K562 (cell line): ENCODE measurements around the gene CSTPP1. TPM values are rescaled to one million over a fixed set of nuclear protein-coding genes. Genes with fewer than 3 reads are reported as not detected.
A peak's percentile ranks its signal among the peaks of the same experiment; 100 is the strongest.

ENCODE experiments used
- ATAC-seq: fragments of 200-7000 bp; cut with Tn5 transposase; 3 replicates; pipeline ENCODE4 v1.9.1; 2020; ENCODE audit warnings: moderate library complexity
- BruUV-seq: library from RNA; stranded (reverse); fragments of 400-500 nt; replicated peaks from 2 replicates; lab custom pipeline; 2021; lab: Mats Ljungman, UMichigan
- CTCF ChIA-PET: fragments of 300-600 bp; formaldehyde crosslinking; extraction: SDS; loops from one replicate; lab custom pipeline; 2021; ENCODE audit warnings: low intra/inter-chr PET ratio; lab: Yijun Ruan, JAX
- POLR2A ChIA-PET: fragments of 300-600, 350-650 bp; sonication (Branson Sonifier 250); formaldehyde crosslinking; extraction: SDS; loops from one replicate; lab custom pipeline; 2021; ENCODE audit warnings: antibody characterized with exemption, inconsistent platforms; lab: Yijun Ruan, JAX
- DNase-seq, 4 experiments: peaks; one replicate each; pipeline versions ENCODE4 v3.0.0 to v3.0.0-alpha.2; 2011 to 2018; ENCODE audit warnings: low spot score in 3 of 4, mixed read lengths in 3 of 4; ENCODE audit errors: extremely low read depth in 1 of 4
- FAIRE-seq: peaks from 2 replicates; lab custom pipeline; 2011; peaks lifted over from hg19 to GRCh38; lab: Jason Lieb, UNC
- H2AFZ ChIP-seq: 2 replicates; pipeline ENCODE4 v1.6.0; 2011; ENCODE audit warnings: low read depth, low read length, control low read depth, inconsistent platforms
- H3K27ac ChIP-seq: fragments of 200-600 bp; 3 replicates; pipeline ENCODE4 v1.8.0; 2011; ENCODE audit warnings: low read depth, mild to moderate bottlenecking, control low read depth, inconsistent platforms, low read length, moderate library complexity, mixed read lengths; ENCODE audit errors: extremely low read depth
- H3K27me3 ChIP-seq, 2 experiments: fragments of 300-600 bp in 1 of 2; 2 replicates in 1 of 2; 3 replicates in 1 of 2; pipeline versions ENCODE4 v1.6.0 to v1.8.0; 2011; ENCODE audit warnings: inconsistent platforms in 2 of 2, low read length in 2 of 2, mild to moderate bottlenecking in 1 of 2, mixed read lengths in 1 of 2, moderate library complexity in 1 of 2; ENCODE audit not compliant: control insufficient read depth in 2 of 2, insufficient read depth in 2 of 2
- H3K36me3 ChIP-seq: fragments of 300-600 bp; 3 replicates; pipeline ENCODE4 v1.8.0; 2011; ENCODE audit warnings: mild to moderate bottlenecking, low read length, inconsistent platforms; ENCODE audit not compliant: control insufficient read depth, insufficient read depth
- H3K4me1 ChIP-seq, 2 experiments: fragments of 200-600 bp in 1 of 2; replicated peaks in 1 of 2; 2 replicates in 1 of 2; 3 replicates in 1 of 2; pipeline versions ENCODE4 v1.5.1 to v1.8.0; 2011; ENCODE audit warnings: inconsistent platforms in 2 of 2, low read length in 2 of 2, mild to moderate bottlenecking in 1 of 2, mixed read lengths in 1 of 2, moderate library complexity in 1 of 2; ENCODE audit not compliant: control insufficient read depth in 2 of 2, insufficient read depth in 2 of 2
- H3K4me2 ChIP-seq: 2 replicates; pipeline ENCODE4 v1.6.1; 2011; ENCODE audit warnings: low read length, control low read depth, inconsistent platforms, mixed read lengths; ENCODE audit not compliant: insufficient read depth
- H3K4me3 ChIP-seq: fragments of 200-600 bp; sonication (generic), shearing (Covaris generic); 2 replicates; pipeline ENCODE4 v1.5.1; 2016; ENCODE audit warnings: control low read depth, inconsistent platforms
- H3K79me2 ChIP-seq: fragments of 200-600 bp; 3 replicates; pipeline ENCODE4 v1.8.0; 2011; ENCODE audit warnings: low read length, inconsistent platforms; ENCODE audit not compliant: control insufficient read depth, insufficient read depth
- H3K9ac ChIP-seq, 2 experiments: 2 replicates each; pipeline versions ENCODE4 v1.6.0 to v1.6.1; 2011; ENCODE audit warnings: low read depth in 2 of 2, low read length in 2 of 2, control low read depth in 1 of 2, inconsistent platforms in 1 of 2, mild to moderate bottlenecking in 1 of 2, mixed read lengths in 1 of 2; ENCODE audit not compliant: insufficient read depth in 1 of 2
- H3K9me1 ChIP-seq: one replicate; pipeline ENCODE4 v1.6.0; 2011; ENCODE audit warnings: inconsistent platforms, mild to moderate bottlenecking, low read length, moderate library complexity; ENCODE audit not compliant: control insufficient read depth, insufficient read depth
- H3K9me3 ChIP-seq: replicated peaks from 2 replicates; pipeline ENCODE4 v1.5.1; 2011; ENCODE audit warnings: low read depth, low read length, inconsistent platforms; ENCODE audit not compliant: control insufficient read depth, insufficient read depth
- H4K20me1 ChIP-seq: replicated peaks from 2 replicates; pipeline ENCODE4 v1.6.1; 2011; ENCODE audit warnings: low read length, inconsistent platforms, mixed read lengths; ENCODE audit not compliant: control insufficient read depth, insufficient read depth
- BACH1 ChIP-seq: fragments of 200-800 bp; sonication (Bioruptor generic); IDR thresholded peaks from 2 replicates; pipeline ENCODE4 v1.6.1; 2016; ENCODE audit warnings: missing genetic modification characterization, missing compliant biosample characterization
- BMI1 ChIP-seq: fragments of 150-350 bp; IDR thresholded peaks from 2 replicates; pipeline ENCODE4 v1.6.1; 2014; ENCODE audit warnings: low read length
- EGR1 ChIP-seq: fragments of 450-650 bp; conservative IDR thresholded peaks from 2 replicates; pipeline ENCODE4 v1.6.1; 2017; ENCODE audit warnings: mild to moderate bottlenecking
- IRF2 ChIP-seq: sonication (generic); formaldehyde crosslinking; IDR thresholded peaks from 2 replicates; pipeline ENCODE4 v1.8.1; 2022; ENCODE audit warnings: mild to moderate bottlenecking, missing genetic modification reagents
- MTA1 ChIP-seq: fragments of 450-650 bp; IDR thresholded peaks from 2 replicates; pipeline ENCODE4 v1.6.1; 2017; ENCODE audit warnings: borderline replicate concordance
- NCOA4 ChIP-seq: fragments of 450-650 bp; IDR thresholded peaks from 2 replicates; pipeline ENCODE4 v1.6.1; 2018; ENCODE audit warnings: mild to moderate bottlenecking; ENCODE audit not compliant: partially characterized antibody
- PHB2 ChIP-seq: fragments of 450-650 bp; IDR thresholded peaks from 2 replicates; pipeline ENCODE4 v1.6.1; 2017; ENCODE audit warnings: low read depth
- SIN3B ChIP-seq: fragments of 450-650 bp; IDR thresholded peaks from 2 replicates; pipeline ENCODE4 v1.6.1; 2017; ENCODE audit warnings: low read depth, mild to moderate bottlenecking, moderate library complexity
- ZNF23 ChIP-seq: fragments of 250-450 bp; sonication (Bioruptor Pico); IDR thresholded peaks from 2 replicates; pipeline ENCODE4 v1.4.0; 2020; ENCODE audit warnings: mild to moderate bottlenecking
- ZNF436 ChIP-seq: fragments of 250-450, 450-650 bp; sonication (Bioruptor Pico); formaldehyde crosslinking; IDR thresholded peaks from 2 replicates; pipeline ENCODE4 v1.7.0; 2020; ENCODE audit warnings: mild to moderate bottlenecking
- ZNF696 ChIP-seq: fragments of 250-450 bp; sonication (Bioruptor Pico); conservative IDR thresholded peaks from 2 replicates; pipeline ENCODE4 v1.4.0; 2020; ENCODE audit warnings: mild to moderate bottlenecking, moderate library complexity
- WGBS: fragments of 100-300 bp; shearing (Covaris generic); methylation state at CpG from one replicate; pipeline ENCODE4 v1.1.6; 2016; ENCODE audit warnings: low coverage, mixed read lengths; ENCODE audit not compliant: insufficient coverage; ENCODE audit errors: missing lambda C conversion rate; 5-methylcytosine and 5-hydroxymethylcytosine counted together
- in situ Hi-C: fragments of 300-500 bp; cut with MboI; formaldehyde crosslinking; loops from 4 replicates; pipeline ENCODE4 v1.15.0; 2018; ENCODE audit warnings: inconsistent platforms, mixed read lengths
- intact Hi-C: fragments of 100-400 bp; cut with micrococcal nuclease; formaldehyde crosslinking; loops from 2 replicates; pipeline ENCODE4 v1.14.2; 2022
- polyA plus RNA-seq, 8 experiments: library from polyadenylated mRNA; depleted of rRNA in 4 of 8; stranded (reverse) in 5 of 8; unstranded in 3 of 8; fragments of >200 nt; fragmentation: Nextera tagmentation in 2 of 8; fragmentation: Illumina TruSeq in 1 of 8; extraction: Ambion mirVana in 2 of 8; extraction: Trizol in 1 of 8; gene quantifications; 2 replicates each; pipeline versions ENCODE4 v1.2.1 to v1.2.3, GENCODE V29; 2011 to 2014; ENCODE audit warnings: inconsistent platforms in 1 of 8, missing spikeins in 1 of 8
- total RNA-seq, 7 experiments: library from RNA; depleted of rRNA in 6 of 7; stranded (reverse); fragments of >200 nt in 6 of 7; fragmentation: Illumina TruSeq in 2 of 7; extraction: Trizol in 2 of 7; gene quantifications; 2 replicates each; pipeline versions ENCODE4 v1.2.1 to v1.2.3, GENCODE V29; 2011 to 2021; ENCODE audit warnings: low replicate concordance in 1 of 7

The CSTPP1 gene
- total and polyA plus RNA-seq, 9 of the 15 experiments (the other 6 are each of a cell fraction or from before 2014, with no cell fraction given): 6.5 to 17.8 (median 9.2) TPM

GRCh38 chr11:46944356-46945075 lies 8.0 kb downstream of the CSTPP1 start:
- in situ Hi-C loops: no loop called here
- no peak for FAIRE-seq
- no peaks in the 10 kb centered on the region for H3K79me2 ChIP-seq

GRCh38 chr11:46947399-46948077 lies 11.0 kb downstream of the CSTPP1 start:
- in situ Hi-C loops: no loop called here
- WGBS: 42% methylated on average over 3 of the region's 3 CpGs
- Histone ChIP-seq H3K9me1 (no peaks in the 10 kb centered on the region), H3K79me2 (no peaks in the 10 kb centered on the region), H4K20me1 (no peaks in the 10 kb centered on the region), H3K4me3 (no peak overlapping the region), H3K9ac (no peak overlapping the region), H3K4me1 (no peaks in the 10 kb centered on the region; a peak in 1 of 5 replicates), H3K4me2 (no peak overlapping the region), H3K27ac (no peak overlapping the region), H3K27me3 (no peaks in the 10 kb centered on the region), H3K36me3 (no peaks in the 10 kb centered on the region), H3K9me3 (no peaks in the 10 kb centered on the region), H2AFZ (no peak overlapping the region)
- intact Hi-C loops: no loop called here
- ChIA-PET CTCF (no interaction called here), POLR2A (no interaction called here)
- no TSS peak for BruUV-seq
- no peak for ATAC-seq
- no peak for TF ChIP-seq BACH1
- no peak for TF ChIP-seq MTA1
- no peak for TF ChIP-seq IRF2 (CRISPR knock-in tag)
- TF ChIP-seq ZNF23 (CRISPR knock-in tag): no peak
- no peak for TF ChIP-seq ZNF436 (CRISPR knock-in tag)
- TF ChIP-seq NCOA4: no peak
- no peak for TF ChIP-seq PHB2
- TF ChIP-seq ZNF696 (CRISPR knock-in tag): no peak
- TF ChIP-seq BMI1: no peak
- no peak for TF ChIP-seq EGR1
- no peak for FAIRE-seq
- DNase-seq: no peak

More at GRCh38 chr11:46944356-46945075, 8.0 kb downstream of the CSTPP1 start:
- Histone ChIP-seq H3K9ac (no peak overlapping the region), H3K9me1 (no peaks in the 10 kb centered on the region), H2AFZ (no peak overlapping the region), H3K27ac (no peak overlapping the region), H3K4me3 (no peak overlapping the region), H3K9me3 (no peaks in the 10 kb centered on the region), H3K36me3 (no peaks in the 10 kb centered on the region), H3K4me1 (no peaks in the 10 kb centered on the region; a peak in 1 of 5 replicates), H4K20me1 (no peaks in the 10 kb centered on the region), H3K27me3 (no peaks in the 10 kb centered on the region), H3K4me2 (no peak overlapping the region)
- intact Hi-C loops: no loop called here
- TF ChIP-seq SIN3B: no peak
- peak; percentile 37; the same call in 1 of the 3 replicates for ATAC-seq
- no TSS peak for BruUV-seq
- WGBS: 56% methylated on average over 4 of the region's 4 CpGs
- ChIA-PET CTCF (no interaction called here), POLR2A (interaction anchor here (0.8 to 1.1 kb wide), 6 partner anchors 14 to 208 kb away, joined by 3 read pairs; no protein-coding TSS in a partner anchor)
- DNase-seq: no peak
